HCEC 1CT (cell line): ENCODE measurements around the gene MEX3C.

Experiments used
- DNase-seq: peaks from one replicate; pipeline ENCODE4 v3.0.0-alpha.2; 2017

MEX3C gene

DNA sequence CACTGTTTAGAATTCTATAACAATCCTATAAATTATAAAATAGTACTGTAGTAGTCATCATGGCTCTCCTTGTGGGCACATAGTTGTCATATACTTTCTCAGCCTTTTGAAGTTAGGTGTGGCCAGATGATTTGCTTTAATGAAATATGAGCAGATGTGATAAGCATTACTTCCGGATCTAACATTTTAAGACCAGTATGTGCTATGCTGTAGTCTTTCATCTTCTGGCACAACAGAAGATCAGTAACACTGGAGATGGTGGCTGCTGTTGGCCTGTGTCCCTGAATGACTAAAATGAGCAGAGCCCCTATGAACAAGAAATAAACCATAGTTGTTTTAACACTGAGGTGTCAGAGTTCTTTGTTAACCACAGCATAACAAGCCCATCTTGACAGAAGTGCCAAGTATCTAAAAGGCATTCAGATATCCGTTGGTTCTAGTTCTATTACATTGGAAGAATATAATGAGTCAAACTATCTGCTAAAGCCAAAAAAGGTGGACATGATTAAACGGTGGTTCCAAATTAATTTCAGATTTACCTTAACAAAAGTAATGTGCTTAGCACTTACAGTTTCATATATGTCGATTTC, 6.3 kb downstream of the MEX3C start:
- no peak for DNase-seq

DNA sequence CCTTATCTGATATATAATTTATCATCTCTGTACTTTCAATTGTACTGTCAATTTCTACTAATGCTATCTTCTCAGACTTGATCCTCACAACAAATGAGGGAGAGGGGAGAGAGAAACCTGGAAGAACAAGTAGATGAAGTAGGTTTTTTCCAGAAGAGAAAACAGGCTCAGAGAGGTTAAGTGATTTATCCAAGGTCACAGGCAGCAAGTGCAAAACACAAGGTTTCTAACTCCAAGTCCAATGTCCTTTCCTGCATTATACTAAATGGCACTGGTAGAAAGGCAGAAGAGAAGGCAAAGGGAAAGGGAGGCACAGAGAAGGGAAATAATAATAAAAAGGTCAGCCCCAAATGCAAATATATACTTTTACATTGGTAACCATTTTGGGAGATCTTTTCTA, 7.5 kb downstream of the MEX3C start:
- no peak for DNase-seq

DNA sequence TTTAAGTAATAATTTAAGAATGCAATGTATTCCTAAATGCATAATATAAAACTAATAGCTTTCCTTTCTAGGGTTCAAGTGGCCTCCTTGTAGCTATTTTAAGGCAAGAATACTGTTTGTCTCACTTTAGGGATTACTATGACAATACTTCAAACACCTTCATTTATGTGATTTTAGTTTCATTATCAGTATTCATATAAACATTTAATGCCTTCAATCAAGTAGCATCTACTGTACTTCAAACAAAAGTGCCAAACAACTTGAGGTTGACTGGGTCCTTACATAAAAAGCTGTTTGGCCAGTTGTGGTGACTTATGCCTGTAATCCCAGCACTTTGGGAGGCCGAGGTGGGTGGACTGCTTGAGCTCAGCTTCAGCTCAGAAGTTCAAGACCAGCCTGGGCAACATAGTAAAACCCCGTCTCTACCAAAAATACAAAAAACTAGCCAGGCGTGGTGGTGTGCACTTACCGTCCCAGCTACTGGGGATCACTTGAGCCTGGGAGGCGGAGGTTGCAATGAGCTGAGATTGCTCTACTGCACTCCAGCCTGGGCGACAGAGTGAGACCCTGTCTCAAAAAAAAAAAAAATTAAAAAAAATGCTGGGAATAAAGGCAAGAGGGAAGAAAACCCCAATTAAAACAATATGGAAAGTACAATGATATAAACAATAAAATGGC, 9.3 kb downstream of the MEX3C start:
- DNase-seq: no peak

DNA sequence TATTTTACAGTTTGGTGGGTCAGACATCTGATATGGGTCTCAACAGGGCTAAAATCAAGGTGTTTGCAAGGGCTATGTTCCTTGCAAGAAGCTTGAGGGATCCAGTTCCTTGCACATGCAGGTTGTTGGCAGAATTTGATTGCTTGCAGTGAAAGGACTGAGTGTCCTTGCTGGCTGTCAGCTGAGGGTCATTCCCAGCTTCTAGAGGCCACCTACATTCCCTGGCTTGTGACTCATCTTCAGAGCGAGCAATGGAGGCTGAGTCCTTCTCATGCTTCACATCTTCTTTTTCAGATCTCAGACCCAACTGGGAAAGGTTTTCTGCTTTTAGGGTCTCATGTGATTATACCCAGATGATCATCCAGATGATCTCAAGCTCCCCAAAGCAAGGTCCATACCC, 12.4 kb downstream of the MEX3C start:
- no peak for DNase-seq

DNA sequence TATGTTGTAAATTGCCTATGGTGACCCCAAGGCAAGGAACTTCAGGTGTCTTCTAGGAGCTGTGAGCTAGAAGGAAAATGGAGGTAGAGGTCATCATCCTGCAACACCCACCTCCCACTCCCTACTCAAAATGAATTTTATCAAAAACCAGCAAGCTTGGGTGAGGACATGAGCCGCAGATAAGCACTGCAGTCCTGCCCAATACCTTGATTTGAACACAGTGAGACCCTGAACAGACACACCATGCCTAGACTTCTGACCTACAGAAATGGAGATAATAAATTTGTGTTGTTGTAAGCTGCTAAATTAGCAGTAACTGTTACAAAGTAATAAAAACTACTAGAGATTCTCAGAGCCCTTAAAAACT, 13.4 kb downstream of the MEX3C start:
- DNase-seq: no peak

DNA sequence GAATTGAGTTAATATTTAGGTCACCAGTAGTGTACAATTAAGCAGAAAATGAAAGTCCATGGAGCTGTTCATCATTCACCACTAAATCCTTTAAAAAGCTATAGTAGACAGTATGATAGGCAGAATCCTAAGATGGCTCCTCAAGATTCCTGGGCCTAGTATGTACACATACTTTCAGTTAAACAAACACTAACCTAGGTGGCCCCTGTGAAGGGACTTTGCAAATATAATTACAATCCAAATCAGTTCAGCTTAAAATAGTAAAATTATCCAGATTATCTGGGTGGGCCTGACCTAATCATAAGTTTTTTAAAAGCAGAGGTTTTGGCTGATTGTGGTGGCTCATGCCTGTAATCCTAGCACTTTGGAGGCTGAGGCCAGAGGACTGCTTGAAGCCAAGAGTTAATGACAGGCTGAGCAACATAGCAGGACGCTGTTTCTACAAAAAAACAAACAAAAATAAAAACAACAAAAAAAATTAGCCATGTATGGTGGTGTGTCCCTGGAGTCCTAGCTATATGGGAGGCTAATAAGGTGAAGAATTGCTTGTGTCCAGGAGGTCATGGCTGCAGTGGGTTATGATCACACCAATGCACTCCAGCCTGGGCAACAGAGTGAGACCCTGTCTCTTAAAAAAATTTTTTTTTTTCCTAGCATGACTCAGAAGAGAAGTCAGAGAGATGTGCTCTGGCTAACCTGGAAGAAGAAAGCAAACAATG, 13.9 kb downstream of the MEX3C start:
- no peak for DNase-seq

DNA sequence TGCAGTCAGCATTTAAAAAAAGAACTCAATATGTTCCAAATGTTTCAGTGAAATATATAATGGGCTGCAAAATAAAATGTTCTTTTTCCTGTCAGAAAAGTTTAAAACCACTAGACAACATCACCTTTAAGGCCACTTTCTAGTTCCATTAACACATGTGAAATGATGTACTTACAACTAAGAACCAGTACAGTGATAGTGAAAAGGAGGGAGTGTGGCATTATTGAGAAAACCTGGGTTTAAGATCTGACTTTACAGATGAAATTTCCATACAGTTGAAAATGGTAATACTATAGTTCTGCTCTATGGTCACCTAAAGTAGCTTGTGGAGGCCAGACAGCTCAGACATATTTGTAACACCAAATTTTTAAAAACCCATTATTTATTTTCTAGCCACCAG, 14.7 kb downstream of the MEX3C start:
- DNase-seq: no peak

DNA sequence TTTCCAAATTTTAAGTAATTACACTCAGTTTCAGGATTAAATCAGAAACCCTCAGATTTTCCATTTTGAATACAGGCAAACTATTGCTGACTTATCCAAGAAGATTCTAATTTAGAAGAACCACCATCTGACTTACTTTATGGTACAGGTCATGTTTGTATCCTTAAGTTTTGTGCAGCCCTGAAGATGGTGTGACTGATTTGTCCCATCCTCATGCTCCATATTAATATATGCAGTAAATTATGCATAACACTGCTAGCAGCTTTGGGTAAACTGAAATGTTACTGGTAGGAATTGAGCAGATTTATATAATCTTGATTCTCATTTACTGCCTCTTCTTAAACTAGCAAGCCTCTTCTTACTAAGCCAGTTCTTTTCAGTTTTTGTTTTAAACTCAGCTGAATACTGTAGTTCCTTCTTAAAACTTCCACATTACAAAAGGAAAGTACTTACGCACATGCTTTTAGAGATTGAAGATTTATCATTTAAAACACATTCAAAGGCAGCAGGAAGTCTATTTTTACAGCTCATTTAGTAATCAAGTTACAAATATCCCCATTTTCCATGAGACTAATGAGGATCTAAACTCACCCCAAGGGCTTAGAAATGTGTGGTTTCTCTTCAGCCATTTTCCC, 25.7 kb downstream of the MEX3C start:
- DNase-seq: no peak

DNA sequence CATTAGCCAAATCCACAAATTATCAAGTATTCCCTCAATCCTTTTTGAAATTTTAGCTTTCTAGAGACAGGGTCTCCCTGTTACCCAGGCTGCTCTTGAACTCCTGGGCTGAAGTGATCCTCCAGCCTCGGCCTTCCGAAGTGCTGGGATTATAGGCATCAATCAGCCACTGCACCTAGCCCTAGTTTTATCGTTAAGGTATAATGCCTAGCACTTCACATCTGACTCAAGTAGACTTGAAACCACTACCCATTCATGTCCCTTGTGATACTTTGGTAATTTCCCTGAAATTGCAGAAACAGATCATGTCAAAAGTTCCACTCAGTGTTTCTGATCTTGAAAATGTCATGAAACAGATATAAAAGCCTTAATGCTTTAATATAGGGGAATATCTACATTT, 26.3 kb downstream of the MEX3C start:
- no peak for DNase-seq

DNA sequence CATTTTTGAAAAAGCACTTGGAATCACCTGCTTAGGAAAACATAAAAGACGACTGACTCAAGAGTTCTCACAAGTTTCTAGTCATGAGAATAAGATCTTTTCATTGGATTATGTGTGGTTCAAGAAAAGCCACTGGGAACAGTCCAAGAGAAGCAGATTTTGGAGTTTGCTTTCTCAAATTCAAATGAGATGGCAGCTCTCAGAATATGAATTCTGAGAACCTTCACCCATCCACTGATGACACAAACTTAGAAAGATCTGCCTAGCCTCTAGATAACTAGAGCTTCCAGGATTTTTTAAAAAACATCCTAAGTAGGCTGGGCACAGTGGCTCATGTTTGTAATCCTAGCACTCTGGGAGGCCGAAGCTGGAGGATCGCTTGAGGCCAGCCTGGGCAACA, 26.8 kb downstream of the MEX3C start:
- no peak for DNase-seq

DNA sequence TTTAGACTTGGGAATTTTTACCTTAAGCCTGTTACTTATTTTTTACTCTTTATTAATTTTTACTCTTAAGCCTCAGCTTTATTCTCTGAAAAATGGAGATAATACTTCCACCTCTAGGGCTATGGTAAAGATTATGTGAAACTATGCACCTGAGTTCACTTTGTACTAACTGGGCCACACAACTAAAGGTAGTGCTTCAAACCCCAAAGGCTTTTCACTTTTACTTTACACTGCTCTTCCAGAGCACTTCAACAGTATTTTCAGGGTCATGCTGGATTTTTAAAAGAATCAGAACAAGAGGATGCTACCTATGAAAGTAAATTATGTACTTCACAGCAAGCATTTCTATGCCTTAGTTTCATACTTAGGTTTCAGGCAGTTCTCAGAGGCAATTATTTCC, 27.8 kb downstream of the MEX3C start:
- DNase-seq: no peak

DNA sequence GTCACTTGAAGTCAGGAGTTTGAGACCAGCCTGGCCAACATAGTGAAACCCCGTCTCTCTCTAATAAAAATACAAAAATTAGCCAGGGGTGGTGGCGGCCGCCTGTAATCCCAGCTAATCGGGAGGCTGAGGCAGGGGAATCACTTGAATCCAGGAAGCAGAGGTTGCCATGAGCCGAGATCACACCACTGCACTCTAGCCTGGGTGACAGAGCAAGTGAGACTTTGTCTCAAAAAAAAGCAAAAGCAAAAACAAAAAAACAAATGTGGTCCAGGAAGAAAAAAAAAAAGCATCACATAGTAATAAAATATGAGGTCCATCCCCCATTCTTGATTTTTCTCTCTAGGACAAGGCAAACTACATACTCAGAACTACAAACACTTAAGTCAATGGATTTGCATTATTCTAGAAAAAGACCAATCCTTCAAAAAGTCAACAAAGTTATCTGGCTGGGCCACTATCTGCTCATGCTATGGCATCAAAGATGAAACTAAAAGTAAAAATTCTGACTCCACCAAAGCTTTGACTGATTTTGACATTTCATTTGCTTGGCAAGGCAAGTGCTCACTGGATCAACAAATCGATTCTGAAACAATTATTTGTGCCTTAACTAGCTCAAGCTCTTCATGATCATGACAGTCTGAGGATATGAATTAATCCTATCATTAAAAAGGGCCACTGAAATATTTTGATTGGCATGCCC, 28.4 kb downstream of the MEX3C start:
- no peak for DNase-seq

DNA sequence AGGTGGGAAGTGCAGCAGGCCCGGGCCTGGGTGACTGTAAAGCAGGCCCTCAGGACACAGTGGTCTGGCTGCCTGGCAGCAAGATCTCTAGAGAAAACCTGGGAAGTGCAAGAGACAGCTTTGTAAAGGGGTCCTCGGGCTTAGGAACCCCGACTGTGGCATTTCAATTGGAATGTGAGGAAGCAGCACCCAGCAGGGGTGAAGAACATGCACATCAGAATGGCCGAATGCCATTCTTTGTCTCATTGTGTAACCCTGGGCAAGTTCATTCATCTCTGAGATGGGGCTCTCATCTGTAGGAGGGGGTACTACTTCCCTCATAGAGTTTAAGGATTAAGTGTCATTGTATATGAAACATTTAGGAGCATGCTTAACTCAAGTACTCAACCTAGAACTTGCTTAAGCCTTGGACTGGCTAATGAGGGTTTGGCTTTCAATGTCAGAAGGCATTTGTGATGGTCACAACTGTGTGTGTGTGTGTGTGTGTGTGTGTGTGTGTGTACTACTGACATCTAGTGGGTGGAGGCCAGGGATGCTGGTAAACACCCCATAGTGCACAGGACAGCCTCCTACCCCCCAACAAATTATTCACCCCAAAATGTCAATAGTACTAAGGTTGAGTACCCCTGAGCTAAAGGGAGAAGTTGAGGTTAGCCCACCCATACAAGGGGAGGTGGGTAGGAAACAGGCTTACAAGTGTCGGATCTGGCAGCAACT, 29.3 kb downstream of the MEX3C start:
- DNase-seq: no peak

DNA sequence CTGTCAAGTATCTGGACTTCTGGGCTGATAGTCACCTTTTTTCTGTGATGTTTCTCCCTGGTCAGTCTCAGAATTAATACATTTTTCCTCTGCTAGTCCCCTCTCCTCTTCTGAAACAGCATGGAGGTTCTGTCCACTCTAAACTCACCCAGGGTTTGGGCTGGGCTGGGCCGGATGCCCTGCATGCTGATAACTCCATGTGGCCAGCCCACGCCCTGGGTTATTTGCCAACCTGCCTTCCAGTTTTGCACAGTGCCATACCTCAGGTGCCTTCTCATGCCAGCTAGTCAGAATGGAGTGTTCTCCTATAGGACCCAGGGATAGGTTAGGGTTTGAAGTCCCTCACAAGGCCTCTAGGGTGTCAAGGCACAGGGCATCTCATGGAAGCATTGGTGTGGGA, 32.2 kb downstream of the MEX3C start:
- DNase-seq: no peak

DNA sequence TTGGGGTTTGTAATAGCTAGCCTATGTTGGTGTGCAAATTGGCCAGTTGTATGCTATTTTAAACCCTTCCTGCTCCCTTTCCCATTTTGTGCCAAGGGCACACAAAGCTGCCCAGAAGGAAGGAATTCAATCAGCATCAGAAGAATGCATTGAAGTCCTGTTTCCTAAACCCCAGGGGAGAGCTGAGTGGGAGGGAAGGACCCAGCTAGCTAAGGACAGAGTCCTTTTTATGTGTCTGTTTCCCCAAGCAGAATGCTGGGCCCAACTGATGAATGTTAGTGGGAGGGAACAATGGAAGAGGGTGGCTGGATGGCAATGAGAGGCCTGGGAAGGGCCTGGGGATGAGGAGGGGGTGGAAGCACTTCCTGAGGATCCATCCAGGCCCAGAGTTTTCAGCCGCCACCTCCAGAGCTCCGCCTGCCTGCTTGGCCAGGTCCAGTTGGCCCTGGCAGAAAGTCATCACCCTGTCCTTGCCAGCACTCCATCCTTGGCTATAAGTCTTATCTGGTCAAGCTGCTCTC, 32.7 kb downstream of the MEX3C start:
- DNase-seq: no peak

DNA sequence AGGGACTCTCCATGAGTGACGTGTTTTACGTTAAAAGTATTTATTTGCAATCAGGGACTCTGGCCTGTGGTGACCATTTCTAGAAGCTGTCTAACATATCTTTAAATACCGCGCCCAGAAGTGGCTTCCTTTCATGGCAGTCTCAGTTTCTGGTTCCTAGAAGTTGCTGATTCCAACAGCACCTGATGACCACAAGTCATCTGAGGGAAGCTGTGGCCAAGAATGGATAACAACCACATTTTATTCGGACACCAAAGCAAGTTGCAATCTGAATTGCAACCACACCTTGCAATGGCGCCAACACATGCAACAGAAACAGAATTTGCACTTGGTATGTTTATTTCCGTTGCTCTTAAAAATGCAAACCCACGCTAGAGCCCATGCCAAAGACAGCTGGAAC, 33.1 kb downstream of the MEX3C start:
- DNase-seq: no peak

DNA sequence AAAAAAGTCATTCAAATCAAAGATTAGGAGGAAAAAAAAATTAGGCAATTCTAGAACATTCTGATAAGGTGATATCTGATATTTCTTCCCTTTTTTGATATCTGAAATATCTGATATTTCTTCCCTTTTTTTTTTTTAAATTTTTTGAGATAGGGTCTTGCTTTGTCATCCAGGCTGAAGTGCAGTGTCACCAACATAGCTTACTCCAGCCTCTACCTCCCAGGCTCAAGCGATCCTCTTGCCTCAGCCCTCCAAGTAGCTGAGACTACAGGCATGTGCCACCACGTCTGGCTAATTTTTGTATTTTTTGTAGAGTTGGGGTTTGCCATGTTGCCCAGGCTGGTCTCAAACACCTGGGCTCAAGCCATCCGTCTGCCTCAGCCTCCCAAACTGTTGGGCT, 33.9 kb downstream of the MEX3C start:
- DNase-seq: no peak

DNA sequence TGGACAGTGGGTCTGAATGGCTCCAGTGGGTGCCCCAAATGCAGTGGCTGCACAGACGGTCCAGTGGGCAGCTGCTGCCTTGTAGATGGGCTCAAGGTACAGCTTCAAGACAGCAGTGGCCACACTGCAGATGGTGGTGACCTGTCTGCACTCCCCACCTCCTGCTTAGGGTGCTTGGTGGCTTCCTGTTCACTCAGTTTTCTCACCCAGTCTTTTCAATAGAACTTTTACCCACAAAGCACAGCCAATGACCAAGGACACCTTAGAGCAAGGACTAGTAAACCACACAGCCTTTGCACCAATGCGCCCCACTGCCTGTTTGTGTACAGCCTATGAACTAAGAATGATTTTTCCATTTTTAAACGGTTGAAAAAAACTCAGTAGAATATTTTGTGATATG, 34.9 kb downstream of the MEX3C start:
- DNase-seq: no peak

DNA sequence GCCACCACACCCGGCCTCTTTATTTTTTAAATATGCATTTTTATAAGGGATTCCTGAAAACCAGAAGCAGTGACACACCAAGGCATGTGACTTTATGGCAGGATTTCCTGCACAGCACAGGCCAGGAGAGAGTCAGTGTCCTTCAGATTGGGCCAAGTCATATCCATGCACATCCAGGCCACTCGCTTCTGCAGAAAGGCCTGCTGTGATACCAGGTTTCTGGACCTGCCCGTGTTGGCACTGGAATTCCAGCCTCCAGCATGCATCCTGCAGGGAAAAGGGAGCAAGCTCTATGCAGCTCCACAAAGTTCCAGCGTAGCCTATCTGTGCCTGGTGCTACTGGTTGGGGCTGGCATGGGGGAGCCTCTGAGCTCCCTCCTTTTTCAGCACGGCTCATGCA, 36.8 kb downstream of the MEX3C start:
- no peak for DNase-seq

DNA sequence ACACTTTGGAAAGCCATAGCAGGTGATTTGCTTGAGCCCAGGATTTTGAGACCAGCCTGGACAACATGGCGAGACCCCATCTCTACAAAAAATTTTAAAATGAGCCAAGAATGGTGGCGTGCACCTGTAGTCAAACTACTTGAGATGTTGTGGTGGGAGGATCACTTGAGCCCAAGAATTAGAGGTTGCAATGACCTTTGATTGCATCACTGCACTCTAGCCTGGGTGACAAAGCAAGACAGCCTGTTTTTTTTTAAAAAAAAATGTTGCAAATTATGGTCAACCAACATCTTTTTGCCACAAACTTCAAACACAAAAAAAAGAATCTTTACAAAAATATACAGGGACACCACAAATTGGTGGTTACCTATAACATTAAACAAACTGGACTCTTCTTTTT, 40.3 kb downstream of the MEX3C start:
- DNase-seq: no peak

DNA sequence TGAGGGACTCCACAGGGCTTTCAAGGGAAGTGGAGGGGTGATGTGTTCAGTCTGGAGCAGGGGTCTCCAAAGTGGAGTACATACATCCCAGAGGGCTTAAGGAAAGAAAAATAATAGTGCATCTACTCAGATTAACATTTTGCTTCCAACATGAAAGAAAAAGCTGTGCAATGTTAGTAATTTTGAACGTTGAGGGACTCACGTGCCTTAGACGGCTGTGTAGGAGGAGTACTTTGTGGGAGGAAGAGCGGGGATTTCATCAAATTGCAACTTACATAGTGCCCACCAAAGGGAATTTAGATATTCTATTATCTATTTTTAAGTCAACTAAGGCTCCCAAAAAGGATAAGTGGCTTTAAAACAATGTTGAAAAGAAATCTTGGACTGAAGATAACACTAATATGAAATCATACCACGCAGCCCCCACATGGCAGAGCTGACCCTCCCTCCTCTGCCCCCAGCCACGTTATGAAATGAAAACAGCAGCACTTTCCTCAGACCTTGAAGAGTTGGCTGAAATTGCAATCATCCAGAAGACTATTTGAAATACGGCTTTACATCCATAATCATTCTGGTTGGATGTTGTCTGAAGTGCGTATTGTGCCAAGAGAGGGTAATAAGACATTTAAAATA, 42.9 kb downstream of the MEX3C start:
- no peak for DNase-seq
